GM19193 (cell line): Measurements from ENCODE around the gene AGAP3.

Experiments used
- POLR2A ChIP-seq: IDR thresholded peaks from 4 replicates; pipeline ENCODE4 v1.6.1; 2011; ENCODE audit not compliant: insufficient read depth, insufficient read length; ENCODE audit errors: extremely low read depth

AGAP3 gene

GRCh38 chr7:151088856-151089699, 2.8 kb downstream of the AGAP3 start:
- TF ChIP-seq POLR2A: no peak

GRCh38 chr7:151089893-151090730, 3.8 kb downstream of the AGAP3 start:
- TF ChIP-seq POLR2A: no peak

- TF ChIP-seq POLR2A: no peak
These were observed 4.7 kb downstream of the AGAP3 start for GRCh38 chr7:151091003-151091402.

- no peak for TF ChIP-seq POLR2A
These were observed 5.2 kb downstream of the AGAP3 start for GRCh38 chr7:151091431-151091830.

- no peak for TF ChIP-seq POLR2A
These were observed 5.7 kb downstream of the AGAP3 start for GRCh38 chr7:151091988-151092387.

- TF ChIP-seq POLR2A: no peak
These were observed 7.5 kb downstream of the AGAP3 start for GRCh38 chr7:151093748-151094147.

GRCh38 chr7:151094675-151095074, 8.4 kb downstream of the AGAP3 start:
- TF ChIP-seq POLR2A: no peak

GRCh38 chr7:151095123-151095797, 9.0 kb downstream of the AGAP3 start:
- no peak for TF ChIP-seq POLR2A

GRCh38 chr7:151095828-151096475, 9.7 kb downstream of the AGAP3 start:
- TF ChIP-seq POLR2A: no peak

GRCh38 chr7:151099486-151100211, 13.4 kb downstream of the AGAP3 start:
- TF ChIP-seq POLR2A: no peak

GRCh38 chr7:151100921-151101320, 14.6 kb downstream of the AGAP3 start:
- no peak for TF ChIP-seq POLR2A

GRCh38 chr7:151101621-151102396, 15.5 kb downstream of the AGAP3 start:
- TF ChIP-seq POLR2A: no peak

- no peak for TF ChIP-seq POLR2A
These were observed 16.7 kb downstream of the AGAP3 start for GRCh38 chr7:151102991-151103390.
